SIG-M5 treated with dmso at 0.1 percent for 504 hours (cell line): ENCODE measurements around the gene PLBD1.

ENCODE experiments used
- DNase-seq: peaks from one replicate; lab custom pipeline; 2025; ENCODE audit not compliant: unreplicated experiment; lab: John Stamatoyannopoulos, UW

PLBD1 gene

GRCh38 chr12:14505626-14506596 lies 61.8 kb downstream of the PLBD1 start:
- no peak for DNase-seq

GRCh38 chr12:14495326-14495725 lies 72.4 kb downstream of the PLBD1 start:
- no peak for DNase-seq

GRCh38 chr12:14482886-14483285 lies 84.8 kb downstream of the PLBD1 start:
- DNase-seq: no peak

DNA sequence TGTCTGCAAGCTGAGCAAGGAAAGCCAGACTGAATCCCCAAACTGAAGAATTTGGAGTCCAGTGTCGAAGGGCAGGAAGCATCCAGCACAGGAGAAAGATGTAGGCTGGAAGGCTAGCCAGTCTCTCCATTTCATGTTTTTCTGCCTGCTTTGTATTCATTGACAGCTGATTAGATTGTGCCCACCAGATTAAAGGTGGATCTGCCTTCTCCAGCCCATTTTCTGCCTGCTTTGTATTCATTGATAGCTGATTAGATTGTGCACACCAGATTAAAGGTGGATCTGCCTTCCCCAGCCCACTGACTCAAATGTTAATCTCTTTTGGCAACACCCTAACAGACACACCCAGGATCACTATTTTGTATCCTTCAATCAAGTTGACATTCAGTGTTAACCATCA lies 85.3 kb downstream of the PLBD1 start:
- DNase-seq: no peak

- DNase-seq: no peak
These were observed 86.5 kb downstream of the PLBD1 start for GRCh38 chr12:14481201-14481600.

GRCh38 chr12:14479004-14479403 lies 88.7 kb downstream of the PLBD1 start:
- DNase-seq: no peak

GRCh38 chr12:14473707-14474287 lies 93.9 kb downstream of the PLBD1 start:
- DNase-seq: peak; percentile 25

GRCh38 chr12:14471497-14471896 lies 96.2 kb downstream of the PLBD1 start:
- DNase-seq: no peak

DNA sequence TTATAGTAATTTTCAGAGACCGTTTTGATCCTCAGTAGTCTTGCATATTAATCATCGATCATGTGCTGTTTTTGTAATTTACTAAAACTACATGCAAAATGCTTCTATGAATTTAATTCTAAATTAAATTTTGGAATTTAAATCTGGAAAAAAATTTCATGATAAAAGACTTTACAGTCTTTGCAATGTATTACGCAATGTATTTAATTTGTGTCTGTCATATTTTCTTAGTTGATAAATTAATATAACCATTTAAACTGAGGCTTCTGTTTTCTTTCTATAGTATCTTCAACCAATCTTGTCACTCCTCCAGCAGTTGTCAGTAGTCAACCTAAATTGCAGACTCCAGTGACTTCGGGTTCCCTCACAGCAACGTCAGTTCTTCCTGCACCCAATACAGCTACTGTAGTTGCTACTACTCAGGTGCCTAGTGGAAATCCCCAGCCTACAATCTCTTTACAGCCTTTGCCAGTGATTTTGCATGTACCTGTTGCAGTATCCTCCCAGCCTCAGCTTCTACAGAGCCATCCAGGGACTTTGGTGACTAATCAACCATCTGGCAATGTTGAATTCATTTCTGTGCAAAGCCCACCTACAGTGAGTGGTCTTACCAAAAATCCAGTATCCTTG lies 107.4 kb downstream of the PLBD1 start:
- no peak for DNase-seq

GRCh38 chr12:14454098-14454907 lies 113.4 kb downstream of the PLBD1 start:
- peak; percentile 80 for DNase-seq
